Measurements from ENCODE around the gene NCOR2.

DNA sequence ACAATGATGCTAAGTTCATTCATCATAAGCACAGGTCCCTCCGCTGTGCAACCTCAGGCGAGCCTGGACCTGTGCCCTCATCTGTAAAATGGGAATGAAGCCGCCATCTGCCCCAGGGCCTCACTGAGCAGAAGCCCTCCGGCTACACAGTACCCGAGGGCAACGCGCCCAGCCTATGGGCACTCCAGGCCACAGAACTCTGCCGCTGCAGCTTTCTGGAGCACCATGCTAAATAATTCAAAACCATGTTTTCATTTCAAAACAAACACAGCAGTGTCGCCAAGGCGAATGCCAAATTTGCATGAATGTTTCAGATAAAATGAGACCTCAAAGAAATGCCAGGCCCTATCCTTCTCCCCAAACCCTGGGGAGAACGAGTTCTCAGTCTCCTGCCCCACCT is 4.0 kb downstream of the NCOR2 start:
- TF ChIP-seq, protein P1, sequence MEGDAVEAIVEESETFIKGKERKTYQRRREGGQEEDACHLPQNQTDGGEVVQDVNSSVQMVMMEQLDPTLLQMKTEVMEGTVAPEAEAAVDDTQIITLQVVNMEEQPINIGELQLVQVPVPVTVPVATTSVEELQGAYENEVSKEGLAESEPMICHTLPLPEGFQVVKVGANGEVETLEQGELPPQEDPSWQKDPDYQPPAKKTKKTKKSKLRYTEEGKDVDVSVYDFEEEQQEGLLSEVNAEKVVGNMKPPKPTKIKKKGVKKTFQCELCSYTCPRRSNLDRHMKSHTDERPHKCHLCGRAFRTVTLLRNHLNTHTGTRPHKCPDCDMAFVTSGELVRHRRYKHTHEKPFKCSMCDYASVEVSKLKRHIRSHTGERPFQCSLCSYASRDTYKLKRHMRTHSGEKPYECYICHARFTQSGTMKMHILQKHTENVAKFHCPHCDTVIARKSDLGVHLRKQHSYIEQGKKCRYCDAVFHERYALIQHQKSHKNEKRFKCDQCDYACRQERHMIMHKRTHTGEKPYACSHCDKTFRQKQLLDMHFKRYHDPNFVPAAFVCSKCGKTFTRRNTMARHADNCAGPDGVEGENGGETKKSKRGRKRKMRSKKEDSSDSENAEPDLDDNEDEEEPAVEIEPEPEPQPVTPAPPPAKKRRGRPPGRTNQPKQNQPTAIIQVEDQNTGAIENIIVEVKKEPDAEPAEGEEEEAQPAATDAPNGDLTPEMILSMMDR (IDR thresholded peaks at IDR 0.05) = no peak
- TF ChIP-seq POLR2A (IDR thresholded peaks at IDR 0.05) = no peak
